ENCODE results near the gene PRKAR2B. TPM values are rescaled to one million over a fixed set of nuclear protein-coding genes. Genes with fewer than 3 reads are reported as not detected.

The PRKAR2B gene
- total RNA-seq, 4 donors from 2014 or later = 17.5 to 30.5 (median 22.9) TPM

- TF ChIP-seq CTCF (IDR thresholded peaks at IDR 0.05) = no peak
- Histone ChIP-seq H3K4me3 (no peak overlapping the region), H3K4me1 (no peaks in the 10 kb centered on the region), H3K27ac (no peak overlapping the region), H3K9me3 (no peaks in the 10 kb centered on the region), H3K36me3 (no peaks in the 10 kb centered on the region), H3K27me3 (no peaks in the 10 kb centered on the region)
- intact Hi-C loops (cut with DNase I; ENCODE audit: low total_unique reads) = no loop called here
- no peak for DNase-seq
Observed at GRCh38 chr7:107057474-107057833, 12.9 kb downstream of the PRKAR2B start.

- TF ChIP-seq POLR2A (IDR thresholded peaks at IDR 0.05) (no peak), CTCF (IDR thresholded peaks at IDR 0.05) (no peak)
- H3K4me3 ChIP-seq = no peak overlapping the region
Observed at GRCh38 chr7:107059468-107059867, 15.0 kb downstream of the PRKAR2B start.

GRCh38 chr7:107063245-107064120 lies 19.0 kb downstream of the PRKAR2B start:
- no peaks in the 10 kb centered on the region for H3K27me3 ChIP-seq
- intact Hi-C loops (cut with DNase I; ENCODE audit: low total_unique reads) = no loop called here
- H3K4me3 ChIP-seq = no peak overlapping the region
- DNase-seq = no peak
- no peaks in the 10 kb centered on the region for H3K36me3 ChIP-seq
- peak overlapping the region; percentile 41 to 64 for H3K27ac ChIP-seq
- no peak for TF ChIP-seq POLR2A (IDR thresholded peaks at IDR 0.05)
- no peak for TF ChIP-seq CTCF (IDR thresholded peaks at IDR 0.05)
- no peaks in the 10 kb centered on the region for H3K4me1 ChIP-seq
- H3K9me3 ChIP-seq = no peaks in the 10 kb centered on the region

More at GRCh38 chr7:107059468-107059867, 15.0 kb downstream of the PRKAR2B start:
- Histone ChIP-seq H3K4me1 (no peaks in the 10 kb centered on the region), H3K36me3 (no peaks in the 10 kb centered on the region), H3K27ac (no peak overlapping the region), H3K9me3 (no peaks in the 10 kb centered on the region), H3K27me3 (no peaks in the 10 kb centered on the region)
- no peak for DNase-seq
- intact Hi-C loops (cut with DNase I; ENCODE audit: low total_unique reads) = no loop called here

GRCh38 chr7:107064255-107064654 lies 19.8 kb downstream of the PRKAR2B start:
- no peaks in the 10 kb centered on the region for H3K4me1 ChIP-seq
- peak overlapping the region; percentile 41 to 64 for H3K27ac ChIP-seq

More at GRCh38 chr7:107064255-107064654, 19.8 kb downstream of the PRKAR2B start:
- Histone ChIP-seq H3K9me3 (no peaks in the 10 kb centered on the region), H3K4me3 (peak overlapping the region in 1 of 2 donors; percentile 6), H3K36me3 (no peaks in the 10 kb centered on the region), H3K27me3 (no peaks in the 10 kb centered on the region)
- intact Hi-C loops (cut with DNase I; ENCODE audit: low total_unique reads) = no loop called here
- no peak for TF ChIP-seq POLR2A (IDR thresholded peaks at IDR 0.05)
- no peak for TF ChIP-seq CTCF (IDR thresholded peaks at IDR 0.05)
- DNase-seq = no peak

Data from uterus (tissue), 4 donors.